Thoracic aorta (tissue), 2 donors: ENCODE measurements around the gene SMPD3. TPM values are rescaled to one million over a fixed set of nuclear protein-coding genes. Genes with fewer than 3 reads are reported as not detected.

Experiments
- ATAC-seq: fragments of 150-250 bp; one replicate; pipeline ENCODE4 v1.8.0; 2017; ENCODE audit warnings: low read depth; ENCODE audit not compliant: insufficient number of reproducible peaks, low FRiP score
- DNase-seq: peaks from one replicate; pipeline ENCODE4 v3.0.0-alpha.2; 2020; ENCODE audit warnings: low spot score
- H3K27ac ChIP-seq, 2 donors: fragments of 200-600 bp; sonication (generic); 1 replicate in 1 of 2; 2 replicates in 1 of 2; pipeline ENCODE4 v1.5.1; 2016; ENCODE audit warnings: mild to moderate bottlenecking in 2 of 2, moderate library complexity in 2 of 2
- H3K27me3 ChIP-seq: fragments of 200-600 bp; sonication (generic); replicated peaks from 2 replicates; pipeline ENCODE4 v1.6.0; 2016; ENCODE audit warnings: mild to moderate bottlenecking; ENCODE audit not compliant: insufficient read depth
- H3K36me3 ChIP-seq: fragments of 200-600 bp; sonication (generic); one replicate; pipeline ENCODE4 v1.5.1; 2016
- H3K4me1 ChIP-seq, 2 donors: fragments of 200-600 bp; sonication (generic); 1 replicate in 1 of 2; 2 replicates in 1 of 2; pipeline versions ENCODE4 v1.5.1 to v1.6.0; 2016; ENCODE audit warnings: low read depth in 2 of 2, mild to moderate bottlenecking in 1 of 2; ENCODE audit not compliant: control insufficient read depth in 1 of 2
- H3K4me3 ChIP-seq: fragments of 200-600 bp; sonication (generic); 2 replicates; pipeline ENCODE4 v1.5.1; 2016; ENCODE audit warnings: mild to moderate bottlenecking
- H3K9me3 ChIP-seq: fragments of 200-600 bp; sonication (generic); 2 replicates; pipeline ENCODE4 v1.5.1; 2016
- total RNA-seq, 2 donors: library from RNA; depleted of rRNA; stranded (reverse); fragments of >200 nt; gene quantifications; one replicate each; pipeline versions ENCODE4 v1.1.0 to v1.2.3, GENCODE V29; 2016
- TF ChIP-seq, protein P1 (sequence below): fragments of 200-600 bp; sonication (generic); IDR thresholded peaks from one replicate; pipeline ENCODE4 v1.5.1; 2019; ENCODE audit warnings: antibody characterized with exemption

SMPD3 gene
- total RNA-seq, 2 donors from 2014 or later = 0.41 to 6.5 TPM

DNA sequence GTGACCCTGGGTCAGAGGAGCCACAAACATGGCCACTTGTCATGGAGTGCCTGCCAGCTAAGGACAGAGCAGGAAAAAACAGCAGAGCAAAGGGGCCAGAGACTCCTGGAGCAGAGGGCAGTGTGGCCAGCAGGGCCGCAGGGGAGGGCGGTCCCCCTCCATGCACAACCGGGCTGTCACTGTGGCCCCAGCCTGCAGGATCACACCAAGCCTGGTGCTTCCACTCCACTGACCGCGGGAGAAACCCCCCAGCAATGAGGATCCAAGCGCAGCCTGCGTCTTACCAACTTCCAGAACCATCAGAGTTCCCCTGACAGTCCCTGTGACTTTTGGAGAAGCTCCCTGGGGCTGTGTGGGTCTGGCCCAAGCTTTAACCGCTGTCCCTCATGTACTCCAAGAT is 75.5 kb downstream of the SMPD3 start:
- Histone ChIP-seq H3K4me3 (no peak overlapping the region), H3K9me3 (no peaks in the 10 kb centered on the region), H3K27ac (no peak overlapping the region), H3K4me1 (no peaks in the 10 kb centered on the region), H3K36me3 (no peaks in the 10 kb centered on the region), H3K27me3 (no peaks in the 10 kb centered on the region)
- ATAC-seq = no peak
- TF ChIP-seq, protein P1, sequence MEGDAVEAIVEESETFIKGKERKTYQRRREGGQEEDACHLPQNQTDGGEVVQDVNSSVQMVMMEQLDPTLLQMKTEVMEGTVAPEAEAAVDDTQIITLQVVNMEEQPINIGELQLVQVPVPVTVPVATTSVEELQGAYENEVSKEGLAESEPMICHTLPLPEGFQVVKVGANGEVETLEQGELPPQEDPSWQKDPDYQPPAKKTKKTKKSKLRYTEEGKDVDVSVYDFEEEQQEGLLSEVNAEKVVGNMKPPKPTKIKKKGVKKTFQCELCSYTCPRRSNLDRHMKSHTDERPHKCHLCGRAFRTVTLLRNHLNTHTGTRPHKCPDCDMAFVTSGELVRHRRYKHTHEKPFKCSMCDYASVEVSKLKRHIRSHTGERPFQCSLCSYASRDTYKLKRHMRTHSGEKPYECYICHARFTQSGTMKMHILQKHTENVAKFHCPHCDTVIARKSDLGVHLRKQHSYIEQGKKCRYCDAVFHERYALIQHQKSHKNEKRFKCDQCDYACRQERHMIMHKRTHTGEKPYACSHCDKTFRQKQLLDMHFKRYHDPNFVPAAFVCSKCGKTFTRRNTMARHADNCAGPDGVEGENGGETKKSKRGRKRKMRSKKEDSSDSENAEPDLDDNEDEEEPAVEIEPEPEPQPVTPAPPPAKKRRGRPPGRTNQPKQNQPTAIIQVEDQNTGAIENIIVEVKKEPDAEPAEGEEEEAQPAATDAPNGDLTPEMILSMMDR = no peak
- DNase-seq = no peak

DNA sequence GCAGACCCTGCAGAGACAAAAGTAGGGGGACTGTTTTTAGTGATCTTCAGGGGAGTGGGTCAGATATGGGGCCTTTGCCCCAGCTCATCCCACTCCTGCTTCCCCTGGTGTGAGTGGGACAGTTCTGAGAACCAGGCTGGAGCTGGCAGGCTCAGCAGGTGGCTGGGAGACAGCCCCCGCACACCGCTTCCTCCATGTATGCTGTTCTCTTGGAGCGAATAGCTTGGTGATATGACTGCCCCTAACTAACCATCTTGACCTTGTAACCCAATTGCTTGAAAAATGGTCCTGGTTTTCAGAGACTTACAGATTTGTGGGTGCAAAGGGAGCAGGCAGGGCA is 76.0 kb downstream of the SMPD3 start:
- TF ChIP-seq, protein P1 = no peak
- ATAC-seq = no peak
- H3K4me3 ChIP-seq = no peak overlapping the region
- no peaks in the 10 kb centered on the region for H3K27me3 ChIP-seq
- no peaks in the 10 kb centered on the region for H3K9me3 ChIP-seq
- H3K4me1 ChIP-seq = no peaks in the 10 kb centered on the region
- DNase-seq = no peak
- H3K36me3 ChIP-seq = no peaks in the 10 kb centered on the region
- H3K27ac ChIP-seq = no peak overlapping the region

DNA sequence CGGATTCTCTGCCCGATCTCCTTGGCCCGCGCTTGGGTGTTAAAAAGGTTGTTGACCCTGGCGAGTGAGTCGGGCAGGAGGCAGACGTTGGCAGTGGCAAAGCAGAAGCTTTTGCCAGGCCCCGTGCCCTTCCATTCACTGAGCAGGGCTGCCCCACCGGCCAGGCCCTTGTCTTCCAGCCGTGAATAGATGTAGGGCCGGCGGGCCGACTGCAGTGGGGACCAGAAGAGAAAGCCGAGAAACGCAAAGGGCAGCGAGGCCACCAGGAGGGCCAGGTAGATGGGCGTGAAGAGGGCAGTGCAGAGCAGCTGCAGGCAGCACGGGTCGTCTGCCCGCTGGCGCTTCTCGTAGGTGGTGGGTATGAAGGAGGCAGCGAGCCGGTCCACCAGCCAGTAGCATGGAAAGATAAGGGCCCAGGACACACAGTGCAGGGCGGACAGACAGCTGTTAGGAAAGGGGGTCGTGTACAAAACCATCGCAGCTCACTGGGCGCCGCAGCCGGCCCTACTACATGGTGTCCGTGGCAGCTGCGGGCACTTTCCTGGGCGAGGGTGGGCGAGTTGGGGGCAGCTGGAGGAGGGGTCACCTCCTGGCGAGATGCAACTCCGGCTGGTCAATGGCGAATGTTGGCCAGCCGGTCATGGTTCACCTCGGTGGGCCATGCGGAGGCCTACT is 76.5 kb downstream of the SMPD3 start:
- no peaks in the 10 kb centered on the region for H3K9me3 ChIP-seq
- no peak overlapping the region for H3K27ac ChIP-seq
- H3K4me3 ChIP-seq = no peak overlapping the region
- no peaks in the 10 kb centered on the region for H3K4me1 ChIP-seq
- H3K27me3 ChIP-seq = no peaks in the 10 kb centered on the region
- TF ChIP-seq, protein P1 = no peak
- no peaks in the 10 kb centered on the region for H3K36me3 ChIP-seq
- ATAC-seq (no peak), DNase-seq (no peak)

DNA sequence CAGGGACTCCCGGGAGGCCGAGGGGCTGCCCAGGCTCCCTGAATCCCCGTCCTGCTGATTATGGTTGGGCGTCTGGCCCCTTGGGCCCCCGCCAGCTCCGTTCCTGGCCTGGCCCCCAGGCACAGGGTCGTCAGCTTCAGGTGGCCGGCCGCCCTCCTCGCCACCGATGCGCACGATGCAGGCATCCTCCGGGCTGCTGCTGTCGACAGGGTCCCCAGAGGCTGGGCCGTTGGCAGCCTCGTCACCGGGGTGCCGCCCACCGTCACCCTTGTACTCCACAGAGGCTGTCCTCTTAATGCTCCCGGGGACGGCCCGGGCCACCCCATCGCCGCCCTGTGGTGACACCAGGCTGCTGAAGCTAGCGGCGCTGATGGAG is 77.0 kb downstream of the SMPD3 start:
- TF ChIP-seq, protein P1 = no peak
- H3K27ac ChIP-seq = no peak overlapping the region
- no peaks in the 10 kb centered on the region for H3K36me3 ChIP-seq
- H3K27me3 ChIP-seq = no peaks in the 10 kb centered on the region
- DNase-seq = no peak
- ATAC-seq = no peak
- H3K4me3 ChIP-seq = no peak overlapping the region
- no peaks in the 10 kb centered on the region for H3K4me1 ChIP-seq
- H3K9me3 ChIP-seq = no peaks in the 10 kb centered on the region

DNA sequence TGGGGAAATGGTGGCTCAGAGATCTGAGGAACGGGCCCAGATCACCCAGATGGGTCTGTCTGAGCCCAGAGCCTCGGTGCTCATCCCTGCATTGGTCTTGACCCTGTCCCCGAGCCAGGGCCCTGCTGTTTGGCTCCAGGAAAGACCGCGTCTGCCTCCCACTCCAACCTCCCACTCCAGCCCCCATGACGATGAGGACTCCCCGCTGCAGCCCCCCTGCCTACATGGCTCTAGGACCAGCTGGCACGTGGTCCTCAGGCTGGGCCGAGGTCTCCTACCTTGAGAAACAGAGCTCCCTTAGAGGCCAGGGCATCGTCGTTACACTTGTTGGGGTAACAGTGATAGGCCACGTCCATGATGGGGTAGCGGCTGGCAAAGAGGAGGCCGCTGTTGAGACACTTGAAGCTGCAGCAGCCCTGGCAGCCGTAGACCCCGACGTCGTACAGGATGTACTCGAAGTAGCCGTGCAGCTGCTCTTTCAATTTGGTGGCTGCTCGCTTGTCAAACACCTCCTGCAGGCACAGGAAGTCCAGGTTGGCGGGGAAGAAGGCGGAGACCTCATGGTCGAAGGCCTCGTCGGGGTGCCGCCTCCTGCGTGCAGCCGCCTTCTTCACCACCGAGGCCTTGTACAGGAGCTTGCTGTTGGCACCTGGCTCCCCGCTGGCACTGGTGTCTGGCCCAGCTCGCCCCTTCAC is 77.6 kb downstream of the SMPD3 start:
- no peaks in the 10 kb centered on the region for H3K4me1 ChIP-seq

More for the DNA sequence above, 77.6 kb downstream of the SMPD3 start:
- ATAC-seq (no peak), DNase-seq (no peak)
- Histone ChIP-seq H3K36me3 (no peaks in the 10 kb centered on the region), H3K27ac (no peak overlapping the region), H3K4me3 (no peak overlapping the region), H3K27me3 (no peaks in the 10 kb centered on the region), H3K9me3 (no peaks in the 10 kb centered on the region)
- TF ChIP-seq, protein P1 = no peak
